OCI-LY1 (cell line): Measurements from ENCODE around the gene PDSS1.

Experiments
- H2AFZ ChIP-seq: fragments of 200-600 bp; sonication (generic), shearing (Covaris generic); 2 replicates; pipeline ENCODE4 v1.6.0; 2014; ENCODE audit warnings: antibody characterized with exemption, mild to moderate bottlenecking, low read length
- H3F3A ChIP-seq: fragments of 200-600 bp; sonication (generic), shearing (Covaris generic); 2 replicates; pipeline ENCODE4 v1.6.0; 2014; ENCODE audit warnings: mild to moderate bottlenecking, antibody characterized with exemption, low read length, moderate library complexity; ENCODE audit not compliant: insufficient read depth
- H3K27ac ChIP-seq: fragments of 200-600 bp; sonication (generic); 2 replicates; pipeline ENCODE4 v1.5.1; 2014; ENCODE audit warnings: low read length, mixed run types, mild to moderate bottlenecking, low read depth; ENCODE audit not compliant: poor library complexity, severe bottlenecking
- H3K27me3 ChIP-seq: fragments of 200-600 bp; sonication (generic); 2 replicates; pipeline ENCODE4 v1.6.0; 2014; ENCODE audit warnings: antibody characterized with exemption, mild to moderate bottlenecking, low read length, moderate library complexity; ENCODE audit not compliant: insufficient read depth
- H3K36me3 ChIP-seq: fragments of 200-600 bp; sonication (generic); 2 replicates; pipeline ENCODE4 v1.6.1; 2014; ENCODE audit warnings: mild to moderate bottlenecking, antibody characterized with exemption, low read length, moderate library complexity, mixed read lengths; ENCODE audit not compliant: insufficient read depth
- H3K4me1 ChIP-seq: fragments of 200-600 bp; sonication (generic); 2 replicates; pipeline ENCODE4 v1.5.1; 2014; ENCODE audit warnings: mild to moderate bottlenecking, low read length, moderate library complexity; ENCODE audit not compliant: insufficient read depth, severe bottlenecking
- H3K4me2 ChIP-seq: fragments of 200-600 bp; sonication (generic), shearing (Covaris generic); 2 replicates; pipeline ENCODE4 v1.6.1; 2014; ENCODE audit warnings: low read length
- H3K4me3 ChIP-seq: fragments of 200-600 bp; sonication (generic); 2 replicates; pipeline ENCODE4 v1.5.1; 2014; ENCODE audit warnings: low read length, low read depth, mild to moderate bottlenecking, mixed read lengths; ENCODE audit not compliant: poor library complexity, severe bottlenecking
- H3K79me2 ChIP-seq: fragments of 200-600 bp; shearing (Covaris generic); 2 replicates; pipeline ENCODE4 v1.6.1; 2016; ENCODE audit warnings: mixed run types, low read length, mixed read lengths; ENCODE audit not compliant: insufficient read depth
- H3K9ac ChIP-seq: fragments of 200-600 bp; sonication (generic), shearing (Covaris generic); 2 replicates; pipeline ENCODE4 v1.6.1; 2014; ENCODE audit warnings: mild to moderate bottlenecking, low read length, mixed read lengths
- H3K9me2 ChIP-seq: fragments of 200-600 bp; sonication (generic), shearing (Covaris generic); 2 replicates; pipeline ENCODE4 v1.6.1; 2014; ENCODE audit warnings: low read depth, mild to moderate bottlenecking, low read length, mixed read lengths
- H3K9me3 ChIP-seq: fragments of 200-600 bp; shearing (Covaris generic); 2 replicates; pipeline ENCODE4 v1.6.1; 2014; ENCODE audit warnings: low read length, mixed read lengths
- H4K20me1 ChIP-seq: fragments of 200-600 bp; sonication (generic), shearing (Covaris generic); 2 replicates; pipeline ENCODE4 v1.6.0; 2016; ENCODE audit warnings: mild to moderate bottlenecking, low read length; ENCODE audit not compliant: insufficient read depth
- EZH2 ChIP-seq: fragments of 200-600 bp; sonication (generic), shearing (Covaris generic); IDR thresholded peaks from 2 replicates; pipeline ENCODE4 v1.8.0; 2017; ENCODE audit warnings: borderline replicate concordance, mixed run types, mild to moderate bottlenecking, antibody characterized with exemption, low read length, moderate library complexity, mixed read lengths
- TF ChIP-seq, protein P1 (sequence below): fragments of 200-600 bp; sonication (generic), shearing (Covaris generic); IDR thresholded peaks from 2 replicates; pipeline ENCODE4 v1.5.1; 2017; ENCODE audit warnings: mild to moderate bottlenecking, antibody characterized with exemption, low read length, moderate library complexity, mixed read lengths

Gene PDSS1

DNA sequence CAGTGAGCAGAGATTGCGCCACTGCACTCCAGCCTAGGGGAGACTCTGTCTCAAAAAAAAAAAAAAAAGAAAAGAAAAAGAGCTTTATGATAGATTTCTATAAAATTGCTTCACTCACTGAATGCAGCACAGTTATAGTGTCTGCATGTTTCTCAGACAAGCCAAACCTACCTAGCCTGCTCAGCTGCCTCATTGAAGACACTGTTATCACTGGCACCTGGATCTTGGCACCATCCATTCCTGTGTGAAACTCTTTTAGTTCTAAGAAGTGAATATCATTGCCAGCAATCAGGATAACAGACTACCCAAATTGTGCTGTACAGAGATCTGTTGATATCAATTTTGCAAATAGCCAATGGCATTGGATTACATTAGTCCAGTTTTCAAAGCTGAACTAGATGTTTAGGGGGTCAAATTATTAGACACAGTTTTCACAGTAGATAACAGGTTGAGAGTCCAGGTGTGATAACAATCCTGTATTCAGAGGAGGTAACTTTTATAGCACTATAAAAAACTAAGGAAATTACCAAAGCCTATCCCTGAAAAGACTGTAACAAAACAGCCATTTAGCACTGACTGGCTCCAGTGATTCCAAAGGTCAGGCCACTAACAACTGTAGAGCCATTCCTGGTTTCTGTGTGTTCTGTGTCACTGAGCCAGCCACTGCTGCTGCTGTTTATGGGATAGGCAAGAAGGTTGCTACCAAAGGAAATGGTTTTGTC lies 17.1 kb downstream of the PDSS1 start:
- H3K27ac ChIP-seq: no peak overlapping the region
- H3K4me1 ChIP-seq: no peaks in the 10 kb centered on the region
- no peaks in the 10 kb centered on the region for H3K9me3 ChIP-seq
- no peak overlapping the region for H3K9ac ChIP-seq
- H3K4me2 ChIP-seq: no peak overlapping the region
- H3K79me2 ChIP-seq: no peaks in the 10 kb centered on the region
- TF ChIP-seq EZH2: no peak
- TF ChIP-seq, protein P1, sequence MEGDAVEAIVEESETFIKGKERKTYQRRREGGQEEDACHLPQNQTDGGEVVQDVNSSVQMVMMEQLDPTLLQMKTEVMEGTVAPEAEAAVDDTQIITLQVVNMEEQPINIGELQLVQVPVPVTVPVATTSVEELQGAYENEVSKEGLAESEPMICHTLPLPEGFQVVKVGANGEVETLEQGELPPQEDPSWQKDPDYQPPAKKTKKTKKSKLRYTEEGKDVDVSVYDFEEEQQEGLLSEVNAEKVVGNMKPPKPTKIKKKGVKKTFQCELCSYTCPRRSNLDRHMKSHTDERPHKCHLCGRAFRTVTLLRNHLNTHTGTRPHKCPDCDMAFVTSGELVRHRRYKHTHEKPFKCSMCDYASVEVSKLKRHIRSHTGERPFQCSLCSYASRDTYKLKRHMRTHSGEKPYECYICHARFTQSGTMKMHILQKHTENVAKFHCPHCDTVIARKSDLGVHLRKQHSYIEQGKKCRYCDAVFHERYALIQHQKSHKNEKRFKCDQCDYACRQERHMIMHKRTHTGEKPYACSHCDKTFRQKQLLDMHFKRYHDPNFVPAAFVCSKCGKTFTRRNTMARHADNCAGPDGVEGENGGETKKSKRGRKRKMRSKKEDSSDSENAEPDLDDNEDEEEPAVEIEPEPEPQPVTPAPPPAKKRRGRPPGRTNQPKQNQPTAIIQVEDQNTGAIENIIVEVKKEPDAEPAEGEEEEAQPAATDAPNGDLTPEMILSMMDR: no peak
- H3K36me3 ChIP-seq: peaks cover 68% of the 10 kb centered on the region
- no peak overlapping the region for H2AFZ ChIP-seq
- H3K4me3 ChIP-seq: no peak overlapping the region
- H3K27me3 ChIP-seq: no peaks in the 10 kb centered on the region
- H4K20me1 ChIP-seq: no peaks in the 10 kb centered on the region
- H3F3A ChIP-seq: no peaks in the 10 kb centered on the region
- no peaks in the 10 kb centered on the region for H3K9me2 ChIP-seq

DNA sequence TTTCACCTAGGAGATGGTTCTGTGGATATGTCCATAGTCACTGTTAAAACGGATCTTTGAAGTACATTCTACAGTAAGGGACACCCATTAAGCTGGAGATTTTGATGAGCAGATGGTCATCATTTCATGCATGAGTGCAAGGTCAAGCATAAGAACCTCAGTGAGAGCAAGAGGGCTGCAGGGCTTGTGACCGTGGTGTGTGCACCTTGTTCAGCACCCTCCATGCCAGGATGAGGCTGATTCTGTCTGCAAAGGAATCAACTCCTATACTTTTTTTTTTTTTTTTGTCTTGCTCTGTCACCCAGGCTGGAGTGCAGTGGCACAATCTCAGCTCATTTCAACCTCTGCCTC lies 17.6 kb downstream of the PDSS1 start:
- Histone ChIP-seq H3F3A (no peaks in the 10 kb centered on the region), H3K36me3 (peaks cover 72% of the 10 kb centered on the region), H3K27me3 (no peaks in the 10 kb centered on the region), H3K4me3 (no peak overlapping the region), H3K27ac (no peak overlapping the region), H3K9me2 (no peaks in the 10 kb centered on the region), H2AFZ (no peak overlapping the region), H3K9ac (no peak overlapping the region), H3K79me2 (no peaks in the 10 kb centered on the region), H4K20me1 (no peaks in the 10 kb centered on the region), H3K4me1 (no peaks in the 10 kb centered on the region), H3K9me3 (no peaks in the 10 kb centered on the region), H3K4me2 (no peak overlapping the region)
- no peak for TF ChIP-seq EZH2
- TF ChIP-seq, protein P1: no peak

DNA sequence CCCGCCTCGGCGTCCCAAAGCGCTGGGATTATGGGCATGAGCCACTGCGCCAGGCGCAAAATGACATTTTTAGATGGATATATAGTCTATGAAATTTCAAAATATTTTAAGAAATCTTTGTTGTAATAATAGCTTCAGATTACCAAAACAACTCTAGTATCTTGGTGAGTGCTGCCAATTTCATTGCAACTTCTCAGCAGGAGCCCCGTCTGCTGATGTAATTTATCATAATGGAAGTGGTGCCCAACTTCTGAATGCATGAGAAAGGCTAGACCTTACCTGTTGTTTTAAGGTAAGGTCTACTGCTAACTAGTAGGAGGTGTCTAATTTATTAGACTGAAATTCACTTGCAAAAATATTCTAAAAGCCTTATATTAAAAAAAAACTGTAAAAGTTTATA lies 20.0 kb downstream of the PDSS1 start:
- TF ChIP-seq, protein P1: no peak
- TF ChIP-seq EZH2: no peak
- H3K9ac ChIP-seq: no peak overlapping the region
- no peaks in the 10 kb centered on the region for H3K9me2 ChIP-seq
- no peak overlapping the region for H2AFZ ChIP-seq
- H3K79me2 ChIP-seq: no peaks in the 10 kb centered on the region
- H3K4me3 ChIP-seq: no peak overlapping the region
- no peaks in the 10 kb centered on the region for H3K9me3 ChIP-seq
- no peak overlapping the region for H3K4me2 ChIP-seq
- H3K27me3 ChIP-seq: no peaks in the 10 kb centered on the region
- no peaks in the 10 kb centered on the region for H3K4me1 ChIP-seq
- no peak overlapping the region for H3K27ac ChIP-seq
- no peaks in the 10 kb centered on the region for H4K20me1 ChIP-seq
- H3K36me3 ChIP-seq: peaks cover 70% of the 10 kb centered on the region
- H3F3A ChIP-seq: no peaks in the 10 kb centered on the region
